Keratinocyte (primary cell): ENCODE results near the gene BIN2.

Source experiments
- EZH2 ChIP-seq: IDR thresholded peaks from one replicate; pipeline ENCODE4 v1.6.1; 2012; ENCODE audit warnings: inconsistent platforms, mild to moderate bottlenecking, low read length, moderate library complexity
- TF ChIP-seq, protein P1 (sequence below), 3 experiments: IDR thresholded peaks in 1 of 3; conservative IDR thresholded peaks in 1 of 3; optimal IDR thresholded peaks in 1 of 3; 2 replicates in 2 of 3; 3 replicates in 1 of 3; pipeline versions ENCODE3 to v1.5.1; 2011; ENCODE audit warnings: low read length in 3 of 3, mild to moderate bottlenecking in 3 of 3, moderate library complexity in 2 of 3, control low read depth in 1 of 3, inconsistent platforms in 1 of 3; ENCODE audit not compliant: insufficient read depth in 2 of 3; ENCODE audit errors: extremely low read depth in 1 of 3

DNA sequence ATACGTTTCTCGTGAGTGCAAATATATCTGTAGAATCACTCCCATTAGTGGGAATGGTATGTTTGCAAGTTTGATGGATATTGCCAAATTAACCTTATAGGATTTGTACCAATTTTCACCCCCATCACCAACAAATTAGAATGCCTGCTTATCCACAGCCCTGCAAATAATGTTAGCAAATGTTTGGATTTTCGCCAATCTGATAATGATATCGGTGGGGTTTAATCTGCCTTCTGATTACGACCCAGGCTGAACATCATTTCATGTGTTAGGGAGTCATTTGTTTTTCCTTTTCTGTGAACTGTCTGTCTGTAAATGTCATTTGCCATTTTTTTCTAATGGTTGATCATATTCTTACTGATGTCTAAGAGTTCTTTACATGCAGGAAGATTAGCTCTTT, 89.4 kb downstream of the BIN2 start:
- TF ChIP-seq, protein P1, sequence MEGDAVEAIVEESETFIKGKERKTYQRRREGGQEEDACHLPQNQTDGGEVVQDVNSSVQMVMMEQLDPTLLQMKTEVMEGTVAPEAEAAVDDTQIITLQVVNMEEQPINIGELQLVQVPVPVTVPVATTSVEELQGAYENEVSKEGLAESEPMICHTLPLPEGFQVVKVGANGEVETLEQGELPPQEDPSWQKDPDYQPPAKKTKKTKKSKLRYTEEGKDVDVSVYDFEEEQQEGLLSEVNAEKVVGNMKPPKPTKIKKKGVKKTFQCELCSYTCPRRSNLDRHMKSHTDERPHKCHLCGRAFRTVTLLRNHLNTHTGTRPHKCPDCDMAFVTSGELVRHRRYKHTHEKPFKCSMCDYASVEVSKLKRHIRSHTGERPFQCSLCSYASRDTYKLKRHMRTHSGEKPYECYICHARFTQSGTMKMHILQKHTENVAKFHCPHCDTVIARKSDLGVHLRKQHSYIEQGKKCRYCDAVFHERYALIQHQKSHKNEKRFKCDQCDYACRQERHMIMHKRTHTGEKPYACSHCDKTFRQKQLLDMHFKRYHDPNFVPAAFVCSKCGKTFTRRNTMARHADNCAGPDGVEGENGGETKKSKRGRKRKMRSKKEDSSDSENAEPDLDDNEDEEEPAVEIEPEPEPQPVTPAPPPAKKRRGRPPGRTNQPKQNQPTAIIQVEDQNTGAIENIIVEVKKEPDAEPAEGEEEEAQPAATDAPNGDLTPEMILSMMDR (optimal IDR thresholded peaks at IDR 0.05 in 1 of 3, IDR thresholded peaks at IDR 0.05 in 1 of 3, conservative IDR thresholded peaks at IDR 0.05 in 1 of 3; ENCODE audit: extremely low read depth in 1 of 3, insufficient read depth in 2 of 3, low read length in 3 of 3), result no peak
- TF ChIP-seq EZH2, result no peak
